PC-9 (cell line): ENCODE results near the gene POLR3C. TPM values are rescaled to one million over a fixed set of nuclear protein-coding genes. Genes with fewer than 3 reads are reported as not detected.

ENCODE experiments used
- BruUV-seq: library from RNA; stranded (reverse); fragments of 400-500 nt; replicated peaks from 2 replicates; lab custom pipeline; 2021; lab: Mats Ljungman, UMichigan
- CTCF ChIA-PET: fragments of 300-600 bp; sonication (Branson Sonifier 250); formaldehyde crosslinking; loops from one replicate; lab custom pipeline; 2022; ENCODE audit warnings: antibody characterized with exemption; lab: Charles Lee
- POLR2A ChIA-PET: fragments of 300-600 bp; sonication (Branson Sonifier 250); formaldehyde crosslinking; loops from one replicate; lab custom pipeline; 2022; ENCODE audit warnings: antibody characterized with exemption; ENCODE audit not compliant: unreplicated experiment; lab: Charles Lee
- DNase-seq, 2 experiments: peaks; one replicate each; pipeline versions ENCODE4 v3.0.0 to v3.0.0-alpha.2; 2015 to 2022; ENCODE audit warnings: mixed read lengths in 1 of 2
- H2AFZ ChIP-seq: fragments of 200-600 bp; sonication (generic); 2 replicates; pipeline ENCODE4 v1.8.1; 2017; ENCODE audit warnings: antibody characterized with exemption
- H3F3A ChIP-seq: fragments of 200-600 bp; sonication (generic); 2 replicates; pipeline ENCODE4 v1.8.1; 2017; ENCODE audit warnings: antibody characterized with exemption, mild to moderate bottlenecking, low read depth; ENCODE audit not compliant: insufficient read depth
- H3K27ac ChIP-seq: fragments of 200-600 bp; sonication (generic); 2 replicates; pipeline ENCODE4 v1.6.1; 2016; ENCODE audit warnings: mixed run types
- H3K27me3 ChIP-seq: fragments of 200-600 bp; sonication (generic); 2 replicates; pipeline ENCODE4 v1.6.1; 2016; ENCODE audit warnings: low read depth, mixed run types; ENCODE audit not compliant: insufficient read depth
- H3K36me3 ChIP-seq: fragments of 200-600 bp; sonication (generic); 2 replicates; pipeline ENCODE4 v1.6.1; 2016; ENCODE audit warnings: low read depth, mixed run types
- H3K4me1 ChIP-seq: fragments of 200-600 bp; sonication (generic); replicated peaks from 2 replicates; pipeline ENCODE4 v1.6.1; 2016; ENCODE audit warnings: mixed run types; ENCODE audit not compliant: insufficient read depth
- H3K4me2 ChIP-seq: fragments of 200-600 bp; sonication (generic); 2 replicates; pipeline ENCODE4 v1.6.1; 2017; ENCODE audit warnings: mixed run types
- H3K4me3 ChIP-seq: fragments of 200-600 bp; sonication (generic); 2 replicates; pipeline ENCODE4 v1.6.1; 2016; ENCODE audit warnings: mixed run types
- H3K79me2 ChIP-seq: fragments of 200-600 bp; sonication (generic); 2 replicates; pipeline ENCODE4 v1.6.1; 2017; ENCODE audit warnings: low read depth, mixed run types
- H3K9me2 ChIP-seq: fragments of 200-600 bp; sonication (generic); 2 replicates; pipeline ENCODE4 v1.8.1; 2017; ENCODE audit warnings: mild to moderate bottlenecking; ENCODE audit not compliant: insufficient read depth
- H3K9me3 ChIP-seq: fragments of 200-600 bp; sonication (generic); 2 replicates; pipeline ENCODE4 v1.8.1; 2016; ENCODE audit warnings: low read depth; ENCODE audit not compliant: insufficient read depth
- H4K20me1 ChIP-seq: fragments of 200-600 bp; sonication (generic); 2 replicates; pipeline ENCODE4 v1.8.1; 2017; ENCODE audit not compliant: insufficient read depth
- CTCF ChIP-seq: fragments of 200-600 bp; sonication (generic); conservative IDR thresholded peaks from 2 replicates; pipeline ENCODE4 v1.6.1; 2017; ENCODE audit warnings: mixed run types, antibody characterized with exemption, mild to moderate bottlenecking, moderate library complexity
- EZH2 ChIP-seq: fragments of 200-600 bp; sonication (generic); IDR thresholded peaks from 2 replicates; pipeline ENCODE4 v1.8.0; 2017; ENCODE audit warnings: antibody characterized with exemption, low read depth
- intact Hi-C: fragments of 100-400 bp; cut with micrococcal nuclease; formaldehyde crosslinking; loops from one replicate; pipeline ENCODE4 v1.10.0; 2022; ENCODE audit not compliant: unreplicated experiment
- total RNA-seq: library from RNA; stranded (reverse); gene quantifications from 2 replicates; pipeline ENCODE4 v1.2.3, GENCODE V29; 2021

POLR3C gene
- total RNA-seq, 1 experiment from 2014 or later = 21.2 TPM

- 0 out of 2 replicates have a peak, but pooled peaks cover under 1% of the 10 kb centered on the region for H3K9me2 ChIP-seq
- DNase-seq = no peak
- H2AFZ ChIP-seq = no peak overlapping the region
- H3K79me2 ChIP-seq = no peaks in the 10 kb centered on the region
- no peaks in the 10 kb centered on the region; the same call in 1 of the 2 replicates for H3K27me3 ChIP-seq
- H4K20me1 ChIP-seq = no peaks in the 10 kb centered on the region
- POLR2A ChIA-PET = no interaction called here
- no peaks in the 10 kb centered on the region for H3K36me3 ChIP-seq
- H3K4me1 ChIP-seq = peaks cover 11% of the 10 kb centered on the region
- no peak overlapping the region for H3K4me3 ChIP-seq
- no TSS peak for BruUV-seq
- no peak overlapping the region for H3K27ac ChIP-seq
- TF ChIP-seq CTCF (no peak), EZH2 (no peak)
- intact Hi-C loops = no loop called here
- H3K4me2 ChIP-seq = no peak overlapping the region
- CTCF ChIA-PET = no interaction called here
- H3F3A ChIP-seq = peaks cover 1% of the 10 kb centered on the region; the same call in 1 of the 2 replicates
- H3K9me3 ChIP-seq = no peaks in the 10 kb centered on the region
Observed at GRCh38 chr1:145871994-145872924, 48.3 kb downstream of the POLR3C start.

DNA sequence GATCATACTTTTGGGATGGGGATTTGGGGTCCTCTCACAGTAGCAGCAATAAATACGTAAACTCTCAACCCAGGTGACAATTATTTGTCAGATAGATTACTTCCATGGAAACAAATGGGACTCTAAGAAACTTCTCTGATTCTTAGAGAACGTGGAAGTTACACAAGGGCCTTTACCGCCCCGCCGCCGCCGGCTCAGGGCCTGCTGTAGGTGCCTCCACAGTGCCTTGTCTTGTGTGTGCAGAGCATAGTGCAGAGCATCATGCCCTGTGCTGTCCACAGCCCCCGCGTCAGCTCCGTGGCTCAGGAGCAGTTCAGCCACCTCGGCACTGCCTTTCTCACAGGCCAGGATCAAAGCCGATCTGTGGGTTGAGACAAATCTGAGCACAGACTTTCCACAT is 50.6 kb downstream of the POLR3C start:
- DNase-seq = no peak
- no peak overlapping the region for H2AFZ ChIP-seq
- intact Hi-C loops = no loop called here
- POLR2A ChIA-PET = no interaction called here
- no peak overlapping the region for H3K27ac ChIP-seq
- TF ChIP-seq CTCF (no peak), EZH2 (no peak)
- no peaks in the 10 kb centered on the region for H3K9me3 ChIP-seq
- H3K4me3 ChIP-seq = no peak overlapping the region
- H3K79me2 ChIP-seq = no peaks in the 10 kb centered on the region
- peaks cover 15% of the 10 kb centered on the region for H3F3A ChIP-seq
- 0 out of 2 replicates have a peak, but pooled peaks cover 4% of the 10 kb centered on the region for H3K9me2 ChIP-seq
- BruUV-seq = no TSS peak
- no peaks in the 10 kb centered on the region for H4K20me1 ChIP-seq
- CTCF ChIA-PET = no interaction called here
- H3K27me3 ChIP-seq = no peaks in the 10 kb centered on the region
- peaks cover 35% of the 10 kb centered on the region for H3K4me1 ChIP-seq
- H3K4me2 ChIP-seq = no peak overlapping the region
- no peaks in the 10 kb centered on the region for H3K36me3 ChIP-seq

DNA sequence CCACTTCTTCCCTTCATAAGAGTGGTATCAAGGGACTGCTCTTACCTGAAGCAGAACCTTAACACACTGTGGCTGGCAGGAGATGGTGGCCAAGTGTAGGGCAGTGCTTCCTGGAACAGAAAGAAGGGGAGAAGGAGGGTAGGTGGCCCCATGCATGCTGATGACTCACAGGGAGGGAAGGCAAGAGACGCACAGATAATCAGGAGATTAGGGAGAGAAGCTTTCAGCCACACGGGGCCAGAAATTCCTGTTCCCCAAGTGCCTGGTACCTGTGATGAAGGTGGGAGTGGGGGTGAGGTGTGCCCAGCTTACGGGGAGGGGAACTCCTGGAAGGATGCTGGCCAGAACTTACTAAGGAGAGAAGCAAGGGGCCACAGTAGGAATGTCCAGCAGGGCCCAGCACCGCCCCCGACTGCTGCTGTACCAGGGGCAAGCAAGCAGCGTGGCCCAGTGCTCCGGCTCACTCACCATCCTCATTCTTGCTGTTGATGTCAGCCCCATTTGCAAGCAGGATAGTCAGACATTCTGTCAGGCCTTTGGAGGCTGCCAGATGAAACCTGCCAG is 54.0 kb downstream of the POLR3C start:
- peak; percentile 74 to 87 for DNase-seq
- POLR2A ChIA-PET = interaction anchor here (0.7 to 1.7 kb wide), 2 partner anchors 19 to 54 kb away, joined by 3 to 5 read pairs; partner anchors contain the start of gene PIAS3

More for the DNA sequence above, 54.0 kb downstream of the POLR3C start:
- no peaks in the 10 kb centered on the region for H3K79me2 ChIP-seq
- no peaks in the 10 kb centered on the region for H3K9me3 ChIP-seq
- no peaks in the 10 kb centered on the region for H4K20me1 ChIP-seq
- H3K4me2 ChIP-seq = peak overlapping the region; percentile 52
- H3K27ac ChIP-seq = peak overlapping the region; percentile 75
- H3K9me2 ChIP-seq = 0 out of 2 replicates have a peak, but pooled peaks cover 4% of the 10 kb centered on the region
- no peaks in the 10 kb centered on the region for H3K36me3 ChIP-seq
- BruUV-seq = no TSS peak
- H3K27me3 ChIP-seq = no peaks in the 10 kb centered on the region
- H3K4me1 ChIP-seq = peaks cover 41% of the 10 kb centered on the region
- TF ChIP-seq CTCF = no peak
- TF ChIP-seq EZH2 = no peak
- intact Hi-C loops = no loop called here
- CTCF ChIA-PET = interaction anchor here (1.6 to 2.5 kb wide), 2 partner anchors 13 to 18 kb away, joined by 4 to 8 read pairs; no protein-coding TSS in a partner anchor
- H3K4me3 ChIP-seq = no peak overlapping the region
- H3F3A ChIP-seq = peaks cover 20% of the 10 kb centered on the region
- H2AFZ ChIP-seq = peak overlapping the region; percentile 69
